ENCODE measurements around the gene AMOTL2. TPM values are rescaled to one million over a fixed set of nuclear protein-coding genes. Genes with fewer than 3 reads are reported as not detected.

Gene AMOTL2
- total RNA-seq, 1 experiment from 2014 or later = 146 TPM

GRCh38 chr3:134397755-134398154, 23.5 kb upstream of the AMOTL2 start:
- no TSS peak for BruUV-seq (replicated peaks)
- ChIA-PET CTCF (no interaction called here), POLR2A (no interaction called here)
- intact Hi-C loops (cut with micrococcal nuclease; ENCODE audit: unreplicated experiment) (no loop called here), in situ Hi-C loops (cut with HindIII; ENCODE audit: low pct_unique_long_range_greater_than_20kb, low sequenced_read_pairs) (no loop called here)
- DNase-seq (ENCODE audit: low read depth, low spot score) = no peak
- no peaks in the 10 kb centered on the region for H3K4me1 ChIP-seq (ENCODE audit: control insufficient read depth, insufficient read depth, low read length)
- no peak overlapping the region for H3K27ac ChIP-seq (ENCODE audit: low read length)
- no peaks in the 10 kb centered on the region for H3K36me3 ChIP-seq (ENCODE audit: control insufficient read depth, insufficient read depth, low read length)
- no peak for ATAC-seq
- no peaks in the 10 kb centered on the region for H3K27me3 ChIP-seq (ENCODE audit: control insufficient read depth, insufficient read depth, low read length)
- TF ChIP-seq POLR2AphosphoS5 (IDR thresholded peaks at IDR 0.05; ENCODE audit: low read depth, low read length) = no peak
- no peak for TF ChIP-seq CTCF (IDR thresholded peaks at IDR 0.05)
- no peak for TF ChIP-seq REST (IDR thresholded peaks at IDR 0.05; ENCODE audit: insufficient read depth in 1 of 2, low read depth in 2 of 2, low read length in 1 of 2)
- TF ChIP-seq TCF7L2 (IDR thresholded peaks at IDR 0.05; ENCODE audit: low read depth, low read length) = no peak
- TF ChIP-seq SIN3A (IDR thresholded peaks at IDR 0.05; ENCODE audit: borderline replicate concordance, insufficient read depth, low read depth, low read length) = no peak
- peaks cover 10% of the 10 kb centered on the region; the same call in 1 of the 2 replicates for H3K9me3 ChIP-seq (ENCODE audit: control insufficient read depth, insufficient read depth, low read depth, low read length)
- H3K4me3 ChIP-seq (ENCODE audit: low read depth in 2 of 2, low read length in 2 of 2) = no peak overlapping the region

- Histone ChIP-seq H3K27me3 (ENCODE audit: control insufficient read depth, insufficient read depth, low read length) (no peaks in the 10 kb centered on the region), H3K36me3 (ENCODE audit: control insufficient read depth, insufficient read depth, low read length) (no peaks in the 10 kb centered on the region), H3K4me3 (ENCODE audit: low read depth in 2 of 2, low read length in 2 of 2) (no peak overlapping the region), H3K4me1 (ENCODE audit: control insufficient read depth, insufficient read depth, low read length) (no peaks in the 10 kb centered on the region), H3K27ac (ENCODE audit: low read length) (no peak overlapping the region), H3K9me3 (ENCODE audit: control insufficient read depth, insufficient read depth, low read depth, low read length) (no peaks in the 10 kb centered on the region)
- no TSS peak for BruUV-seq (replicated peaks)
- in situ Hi-C loops (cut with HindIII; ENCODE audit: low pct_unique_long_range_greater_than_20kb, low sequenced_read_pairs) = no loop called here
- intact Hi-C loops (cut with micrococcal nuclease; ENCODE audit: unreplicated experiment) = no loop called here
- POLR2A ChIA-PET = no interaction called here
- no peak for DNase-seq (ENCODE audit: low read depth, low spot score)
- ATAC-seq = no peak
- CTCF ChIA-PET = no interaction called here
- TF ChIP-seq REST (IDR thresholded peaks at IDR 0.05; ENCODE audit: insufficient read depth in 1 of 2, low read depth in 2 of 2, low read length in 1 of 2) = no peak
- no peak for TF ChIP-seq CTCF (IDR thresholded peaks at IDR 0.05)
- TF ChIP-seq POLR2AphosphoS5 (IDR thresholded peaks at IDR 0.05; ENCODE audit: low read depth, low read length) = no peak
- no peak for TF ChIP-seq SIN3A (IDR thresholded peaks at IDR 0.05; ENCODE audit: borderline replicate concordance, insufficient read depth, low read depth, low read length)
- TF ChIP-seq TCF7L2 (IDR thresholded peaks at IDR 0.05; ENCODE audit: low read depth, low read length) = no peak
Measured at GRCh38 chr3:134395103-134395502, 20.9 kb upstream of the AMOTL2 start.

All from Panc1 (cell line).